NOMO-1 (cell line): ENCODE results near the gene TCERG1L.
"Not testable (repeated sequence)": the region's sequence is repeated elsewhere in the genome, so short reads cannot be mapped to it uniquely, and the experiment has no call there.

Experiments
- DNase-seq, 2 experiments: peaks; one replicate each; lab custom pipeline; 2025; ENCODE audit not compliant: unreplicated experiment in 2 of 2; lab: John Stamatoyannopoulos, UW

TCERG1L gene

GRCh38 chr10:131113709-131114291 lies 197.7 kb downstream of the TCERG1L start:
- no peak for DNase-seq

GRCh38 chr10:131113165-131113564 lies 198.4 kb downstream of the TCERG1L start:
- DNase-seq = no peak

GRCh38 chr10:131112691-131113090 lies 198.8 kb downstream of the TCERG1L start:
- DNase-seq = no peak

GRCh38 chr10:131111471-131112080 lies 199.9 kb downstream of the TCERG1L start:
- no peak for DNase-seq

- DNase-seq = no peak
These were observed 200.5 kb downstream of the TCERG1L start for GRCh38 chr10:131111007-131111406.

GRCh38 chr10:131110241-131110783 lies 201.2 kb downstream of the TCERG1L start:
- DNase-seq = no peak

GRCh38 chr10:131109726-131110125 lies 201.8 kb downstream of the TCERG1L start:
- DNase-seq = no peak

- no peak for DNase-seq
These were observed 202.2 kb downstream of the TCERG1L start for GRCh38 chr10:131109291-131109690.

GRCh38 chr10:131107970-131108369 lies 203.6 kb downstream of the TCERG1L start:
- DNase-seq = no peak

- DNase-seq = no peak
These were observed 208.8 kb downstream of the TCERG1L start for GRCh38 chr10:131102676-131103075.

GRCh38 chr10:131102147-131102546 lies 209.4 kb downstream of the TCERG1L start:
- DNase-seq = no peak

GRCh38 chr10:131100418-131101410 lies 210.8 kb downstream of the TCERG1L start:
- not testable (repeated sequence) for DNase-seq

- no peak for DNase-seq
These were observed 212.3 kb downstream of the TCERG1L start for GRCh38 chr10:131099028-131099726.

- DNase-seq = no peak
These were observed 213.0 kb downstream of the TCERG1L start for GRCh38 chr10:131098416-131098952.

- no peak for DNase-seq
These were observed 215.5 kb downstream of the TCERG1L start for GRCh38 chr10:131096031-131096430.

GRCh38 chr10:131095313-131095580 lies 216.3 kb downstream of the TCERG1L start:
- DNase-seq = no peak

GRCh38 chr10:131094527-131095312 lies 216.8 kb downstream of the TCERG1L start:
- DNase-seq = no peak

- no peak for DNase-seq
These were observed 217.6 kb downstream of the TCERG1L start for GRCh38 chr10:131093795-131094366.

GRCh38 chr10:131093346-131093745 lies 218.2 kb downstream of the TCERG1L start:
- no peak for DNase-seq

- no peak for DNase-seq
These were observed 218.6 kb downstream of the TCERG1L start for GRCh38 chr10:131092876-131093275.
